Effector CD8-positive, alpha-beta T cell (primary cell): Measurements from ENCODE around the gene OR6S1.
"Not testable (repeated sequence)": the region's sequence is repeated elsewhere in the genome, so short reads cannot be mapped to it uniquely, and the experiment has no call there.

ENCODE experiments used
- DNase-seq: peaks from one replicate; lab custom pipeline; 2025; lab: John Stamatoyannopoulos, UW

OR6S1 gene

DNA sequence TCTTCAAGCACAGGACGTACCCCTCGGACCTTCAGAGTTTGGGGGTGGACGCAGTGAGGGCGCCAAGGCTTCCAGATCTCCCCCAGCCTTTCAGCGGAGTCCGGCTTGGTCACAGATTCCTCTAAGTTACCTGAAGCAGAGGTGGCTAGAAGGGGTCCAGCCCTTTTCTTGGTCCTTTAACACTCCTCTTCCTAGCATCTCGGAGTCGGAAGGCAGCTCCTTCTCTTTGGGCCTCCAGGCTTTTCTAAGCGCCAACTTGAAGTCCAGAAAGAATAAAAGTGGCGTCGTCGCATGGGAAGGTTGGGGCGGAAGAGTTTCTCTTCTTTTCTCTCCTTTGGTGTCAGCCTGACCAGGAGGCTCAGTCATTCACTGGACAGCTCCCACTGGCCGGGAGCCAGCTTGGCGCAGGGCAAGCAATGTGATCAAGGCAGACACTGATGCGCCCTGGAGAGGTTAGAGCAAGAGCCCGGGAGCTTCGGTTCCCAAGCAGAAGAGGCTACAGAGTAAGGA is 9.6 kb downstream of the OR6S1 start:
- DNase-seq = no peak

GRCh38 chr14:20631023-20631879 is 10.2 kb downstream of the OR6S1 start:
- DNase-seq = peak; percentile 16

GRCh38 chr14:20630340-20631022 is 11.0 kb downstream of the OR6S1 start:
- DNase-seq = no peak

- no peak for DNase-seq
Observed at GRCh38 chr14:20628063-20628854, 13.2 kb downstream of the OR6S1 start.

GRCh38 chr14:20627346-20628027 is 14.0 kb downstream of the OR6S1 start:
- DNase-seq = no peak

GRCh38 chr14:20626274-20626673 is 15.2 kb downstream of the OR6S1 start:
- DNase-seq = no peak

GRCh38 chr14:20624495-20625070 is 16.9 kb downstream of the OR6S1 start:
- peak; percentile 11 for DNase-seq

- DNase-seq = no peak
Observed at GRCh38 chr14:20623798-20624197, 17.7 kb downstream of the OR6S1 start.

DNA sequence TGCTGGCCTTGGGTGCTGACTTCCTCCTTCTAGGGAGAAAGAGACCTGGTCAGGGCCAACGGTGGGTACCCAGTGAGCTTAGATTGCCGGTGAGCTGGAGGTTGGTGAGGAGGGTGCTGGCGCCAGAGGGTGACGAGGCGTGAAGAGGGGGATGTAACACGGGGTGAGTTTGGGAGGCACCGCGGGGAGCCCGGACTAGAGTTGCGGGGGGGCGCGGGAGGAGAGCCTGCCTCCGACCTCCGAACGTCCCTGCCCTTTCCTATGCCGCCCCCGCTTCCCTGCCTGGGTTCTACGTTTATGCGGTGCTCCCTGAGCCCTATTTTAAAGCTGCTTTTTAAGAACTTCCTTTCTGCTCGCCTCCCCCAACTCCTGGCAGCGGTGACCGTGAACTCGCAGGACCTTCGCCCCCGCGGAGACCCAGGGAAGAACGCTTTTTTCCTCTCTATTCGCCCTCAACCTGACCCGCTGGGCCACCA is 18.6 kb downstream of the OR6S1 start:
- DNase-seq = no peak

DNA sequence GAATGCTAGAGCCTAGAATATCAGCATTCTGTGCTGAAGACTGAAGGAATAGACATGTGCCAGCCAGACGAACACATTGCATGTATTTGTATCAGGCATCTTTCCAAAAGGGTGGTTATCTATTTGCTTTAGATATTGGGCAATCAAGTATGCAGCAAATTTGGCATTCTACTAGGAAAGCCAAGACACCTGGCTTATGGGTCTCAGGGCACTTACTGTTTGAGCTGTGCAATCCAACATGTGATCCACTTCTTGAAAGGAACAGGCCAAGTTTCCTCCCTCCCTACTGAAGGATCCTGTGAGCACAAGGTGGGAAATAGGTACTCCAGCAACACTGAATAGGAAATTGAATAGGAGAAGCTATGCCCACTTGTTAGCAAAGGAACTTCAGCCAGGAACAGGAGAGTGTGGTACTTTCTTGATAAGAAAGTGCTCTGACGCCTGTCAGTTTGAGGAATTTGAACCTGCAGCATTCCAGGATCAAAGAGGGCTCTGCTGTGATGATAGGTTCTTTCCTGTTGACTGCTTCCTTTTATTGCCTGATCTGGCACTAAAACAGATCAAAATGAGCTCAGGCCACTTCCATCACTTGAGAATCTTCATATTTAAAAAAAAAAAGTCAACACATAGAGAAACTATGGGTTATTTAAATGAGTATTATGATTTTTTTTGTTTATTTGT is 20.6 kb downstream of the OR6S1 start:
- DNase-seq = no peak

DNA sequence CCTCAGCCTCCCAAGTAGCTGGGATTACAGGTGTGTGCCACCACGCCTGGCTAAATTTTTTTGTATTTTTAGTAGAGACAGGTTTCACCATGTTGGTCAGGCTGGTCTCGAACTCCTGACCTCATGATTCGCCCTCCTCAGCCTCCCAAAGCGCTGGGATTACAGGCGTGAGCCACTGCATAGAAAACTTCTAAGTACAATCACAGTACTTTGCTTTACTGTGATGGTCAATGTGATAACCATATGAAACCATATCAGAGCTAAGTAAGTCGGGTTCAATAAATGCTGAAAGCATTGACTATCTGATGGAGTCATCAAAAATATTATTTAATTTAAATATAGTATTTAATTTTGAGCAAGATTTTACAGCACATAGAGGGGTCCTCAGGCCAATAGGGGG is 21.8 kb downstream of the OR6S1 start:
- DNase-seq = not testable (repeated sequence)

DNA sequence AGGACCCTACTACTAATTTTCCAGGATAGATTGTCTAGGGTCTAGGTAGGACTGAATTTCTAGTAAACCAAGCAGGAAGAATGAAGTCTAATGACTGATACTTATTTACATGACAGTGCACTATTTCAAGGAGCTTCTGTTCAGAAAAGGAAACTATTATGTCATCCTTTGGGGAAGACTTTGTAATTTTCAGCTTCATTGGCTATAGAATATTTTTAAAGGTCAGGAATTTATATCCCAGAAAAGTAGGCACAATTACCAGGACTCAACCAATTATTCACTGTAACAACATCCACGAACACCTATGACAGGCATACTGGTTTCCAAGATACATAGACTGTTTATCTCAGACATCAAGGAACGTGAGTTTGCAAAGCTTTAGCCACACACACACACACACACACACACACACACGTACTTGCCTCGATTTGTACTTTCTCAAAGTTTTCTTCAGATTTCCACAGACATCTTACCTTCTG is 23.2 kb downstream of the OR6S1 start:
- DNase-seq = no peak

DNA sequence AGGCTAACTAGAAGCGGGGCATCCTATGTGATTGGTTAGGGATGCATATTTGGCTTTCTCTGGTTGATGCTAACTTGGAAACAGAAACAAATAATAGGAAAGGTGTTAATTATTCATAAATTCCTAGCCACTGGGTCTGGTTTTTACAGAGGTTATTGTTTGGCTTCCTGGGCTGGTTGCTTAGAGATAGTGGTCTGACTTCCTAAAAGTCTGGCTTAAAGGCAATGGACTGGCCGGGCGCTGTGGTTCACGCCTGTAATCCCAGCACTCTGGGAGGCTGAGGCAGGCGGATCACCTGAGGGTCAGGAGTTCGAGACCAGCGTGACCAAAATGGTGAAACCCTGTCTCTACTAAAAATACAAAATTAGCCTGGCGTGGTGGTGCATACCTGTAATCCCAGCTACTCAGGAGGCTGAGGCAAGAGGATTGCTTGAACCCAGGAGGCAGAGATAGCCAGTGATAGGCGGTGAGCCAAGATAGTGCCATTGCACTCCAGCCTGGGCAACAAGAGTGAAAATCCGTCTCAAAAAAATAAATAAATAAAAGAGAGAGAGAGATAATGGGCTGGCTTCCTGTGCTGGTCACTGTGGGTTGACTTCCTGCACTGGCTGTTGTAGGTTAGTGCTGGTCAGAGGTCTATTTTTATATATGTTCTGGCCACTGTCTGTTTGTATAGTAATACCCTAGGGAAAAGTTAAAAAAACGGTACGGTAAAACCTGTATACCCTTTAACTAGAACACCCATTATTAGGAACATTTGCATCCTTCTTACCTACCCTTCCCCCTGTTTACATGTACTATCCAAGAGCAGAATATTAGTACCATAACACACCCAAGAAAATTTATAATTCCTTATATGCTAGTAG is 24.1 kb downstream of the OR6S1 start:
- DNase-seq = no peak

GRCh38 chr14:20615996-20616395 is 25.5 kb downstream of the OR6S1 start:
- no peak for DNase-seq

GRCh38 chr14:20614038-20614840 is 27.3 kb downstream of the OR6S1 start:
- DNase-seq = no peak

GRCh38 chr14:20613094-20614037 is 28.1 kb downstream of the OR6S1 start:
- peak; percentile 70 for DNase-seq

- no peak for DNase-seq
Observed at GRCh38 chr14:20612403-20612802, 29.1 kb downstream of the OR6S1 start.
